A549 (cell line): ENCODE data around the gene GPX3. TPM values are rescaled to one million over a fixed set of nuclear protein-coding genes. Genes with fewer than 3 reads are reported as not detected.

Experiments used
- ATAC-seq, 2 experiments: fragments of 200-7000 bp in 1 of 2; fragments of >200 bp in 1 of 2; cut with Nextera tagmentation in 1 of 2; cut with Tn5 transposase in 1 of 2; 3 replicates each; pipeline versions ENCODE4 v1.8.0 to v1.9.1; 2018 to 2020; ENCODE audit warnings: mild to moderate bottlenecking in 1 of 2, moderate library complexity in 1 of 2
- CTCF ChIA-PET: fragments of 300-600 bp; sonication (Branson Sonifier 250); formaldehyde crosslinking; extraction: SDS; loops from one replicate; lab custom pipeline; 2021; ENCODE audit warnings: antibody characterized with exemption, inconsistent platforms; lab: Yijun Ruan, JAX
- POLR2A ChIA-PET: fragments of 350-600 bp; formaldehyde crosslinking; extraction: SDS; loops from one replicate; lab custom pipeline; 2021; ENCODE audit warnings: antibody characterized with exemption, inconsistent platforms; lab: Yijun Ruan, JAX
- DNase-seq, 2 experiments: peaks; one replicate each; pipeline versions ENCODE4 v3.0.0 to v3.0.0-alpha.2; 2011 to 2016; ENCODE audit warnings: low read depth in 1 of 2, low spot score in 1 of 2
- FAIRE-seq: peaks from 2 replicates; lab custom pipeline; 2011; peaks lifted over from hg19 to GRCh38; lab: Jason Lieb, UNC
- H3K27ac ChIP-seq, 2 experiments: fragments of >200 bp; sonication (Bioruptor Twin); formaldehyde crosslinking; 3 replicates each; pipeline ENCODE4 v1.5.1; 2016 to 2017
- H3K4me1 ChIP-seq: fragments of >200 bp; sonication (Bioruptor Twin); formaldehyde crosslinking; 3 replicates; pipeline ENCODE4 v1.6.1; 2016
- H3K4me2 ChIP-seq: fragments of >200 bp; sonication (Bioruptor Twin); formaldehyde crosslinking; 3 replicates; pipeline ENCODE4 v1.6.1; 2016
- H3K4me3 ChIP-seq: fragments of >200 bp; sonication (Bioruptor Twin); formaldehyde crosslinking; 3 replicates; pipeline ENCODE4 v1.5.1; 2016
- H3K9me3 ChIP-seq: fragments of >200 bp; sonication (Bioruptor Twin); formaldehyde crosslinking; 3 replicates; pipeline ENCODE4 v1.6.1; 2016
- BHLHE40 ChIP-seq: IDR thresholded peaks from 2 replicates; pipeline ENCODE4 v1.6.1; 2012; ENCODE audit warnings: low read depth, low read length, inconsistent platforms
- CBX2 ChIP-seq: fragments of 200-600 bp; sonication (generic); IDR thresholded peaks from 2 replicates; pipeline ENCODE4 v1.6.1; 2016; ENCODE audit warnings: low read depth, mild to moderate bottlenecking, borderline replicate concordance
- CHD2 ChIP-seq: fragments of 150-350 bp; IDR thresholded peaks from 2 replicates; pipeline ENCODE4 v1.6.1; 2014; ENCODE audit warnings: low read length; ENCODE audit not compliant: partially characterized antibody
- CHD4 ChIP-seq: fragments of 200-600 bp; sonication (generic); IDR thresholded peaks from 2 replicates; pipeline ENCODE4 v1.6.1; 2016; ENCODE audit warnings: antibody characterized with exemption, mild to moderate bottlenecking, borderline replicate concordance
- E2F6 ChIP-seq: IDR thresholded peaks from 2 replicates; pipeline ENCODE4 v1.6.1; 2012; ENCODE audit warnings: low read depth, borderline replicate concordance
- EHMT2 ChIP-seq: fragments of 200-600 bp; sonication (generic); IDR thresholded peaks from 2 replicates; pipeline ENCODE4 v1.6.1; 2016; ENCODE audit warnings: antibody characterized with exemption, low read depth, mild to moderate bottlenecking, moderate library complexity
- ELK1 ChIP-seq: fragments of 150-350 bp; IDR thresholded peaks from 2 replicates; pipeline ENCODE4 v1.6.1; 2014; ENCODE audit warnings: low read depth, mild to moderate bottlenecking, low read length
- EP300 ChIP-seq, 2 experiments: fragments of >200 bp; sonication (Bioruptor Twin); formaldehyde crosslinking; IDR thresholded peaks; 2 replicates in 1 of 2; 3 replicates in 1 of 2; pipeline ENCODE4 v1.6.1; 2016 to 2017
- FOSL2 ChIP-seq, 2 experiments: fragments of 450-650 bp in 1 of 2; fragments of >200 bp in 1 of 2; sonication (Bioruptor Twin) in 1 of 2; formaldehyde crosslinking; IDR thresholded peaks; 2 replicates each; pipeline versions ENCODE4 v1.5.0 to v1.6.1; 2016 to 2020; ENCODE audit warnings: mild to moderate bottlenecking in 1 of 2, moderate library complexity in 1 of 2
- FOXS1 ChIP-seq: fragments of 250-450 bp; sonication (Bioruptor Pico); IDR thresholded peaks from 2 replicates; pipeline ENCODE4 v1.5.0; 2020; ENCODE audit warnings: mild to moderate bottlenecking, moderate library complexity
- HDAC2 ChIP-seq: fragments of 200-600 bp; sonication (generic); IDR thresholded peaks from 2 replicates; pipeline ENCODE4 v1.6.1; 2016
- HMGXB4 ChIP-seq: fragments of 250-450 bp; sonication (Bioruptor Pico); IDR thresholded peaks from 2 replicates; pipeline ENCODE4 v1.5.0; 2021; ENCODE audit warnings: mild to moderate bottlenecking, moderate library complexity, borderline replicate concordance
- HOXA7 ChIP-seq: fragments of 250-450 bp; sonication (Bioruptor Pico); IDR thresholded peaks from 2 replicates; pipeline ENCODE4 v1.5.0; 2020; ENCODE audit warnings: mild to moderate bottlenecking, moderate library complexity
- HOXB5 ChIP-seq: fragments of 250-450 bp; sonication (Bioruptor Pico); IDR thresholded peaks from 2 replicates; pipeline ENCODE4 v1.5.0; 2020; ENCODE audit warnings: mild to moderate bottlenecking, moderate library complexity
- JUN ChIP-seq, 2 experiments: fragments of >200 bp; sonication (Bioruptor Twin); formaldehyde crosslinking; IDR thresholded peaks; 2 replicates in 1 of 2; 3 replicates in 1 of 2; pipeline ENCODE4 v1.6.1; 2016 to 2017
- JUNB ChIP-seq: fragments of >200 bp; sonication (Bioruptor Twin); formaldehyde crosslinking; IDR thresholded peaks from 2 replicates; pipeline ENCODE4 v1.6.1; 2016
- KDM1A ChIP-seq: fragments of 200-600 bp; sonication (generic); IDR thresholded peaks from 2 replicates; pipeline ENCODE4 v1.6.1; 2016; ENCODE audit warnings: low read depth, mild to moderate bottlenecking
- KDM5A ChIP-seq: fragments of 200-600 bp; sonication (generic); IDR thresholded peaks from 2 replicates; pipeline ENCODE4 v1.6.1; 2016; ENCODE audit warnings: antibody characterized with exemption, mild to moderate bottlenecking
- MAX ChIP-seq: IDR thresholded peaks from 2 replicates; pipeline ENCODE4 v1.6.1; 2012
- MYC ChIP-seq: IDR thresholded peaks from 2 replicates; pipeline ENCODE4 v1.6.1; 2012; ENCODE audit warnings: mild to moderate bottlenecking, inconsistent platforms, low read length, improper control_type of control experiment, borderline replicate concordance
- NFE2L2 ChIP-seq: fragments of 150-350 bp; conservative IDR thresholded peaks from 2 replicates; pipeline ENCODE4 v1.6.1; 2014; ENCODE audit warnings: low read length
- NR3C1 ChIP-seq: fragments of >200 bp; sonication (Bioruptor Twin); formaldehyde crosslinking; IDR thresholded peaks from 3 replicates; pipeline ENCODE4 v1.6.1; 2017
- POLR2A ChIP-seq: IDR thresholded peaks from 2 replicates; pipeline ENCODE4 v1.6.1; 2012; ENCODE audit warnings: mild to moderate bottlenecking, low read length
- POLR2AphosphoS2 ChIP-seq: conservative IDR thresholded peaks from 2 replicates; pipeline ENCODE4 v1.6.1; 2012; ENCODE audit warnings: low read length, improper control_type of control experiment, inconsistent platforms
- RARB ChIP-seq: fragments of 250-450 bp; sonication (Bioruptor Pico); IDR thresholded peaks from 2 replicates; pipeline ENCODE4 v1.8.0; 2021; ENCODE audit warnings: mild to moderate bottlenecking, moderate library complexity
- SMC3 ChIP-seq: fragments of >200 bp; sonication (Bioruptor Twin); formaldehyde crosslinking; IDR thresholded peaks from 3 replicates; pipeline ENCODE4 v1.6.1; 2018; ENCODE audit warnings: inconsistent platforms
- SREBF2 ChIP-seq: fragments of 450-650 bp; IDR thresholded peaks from 2 replicates; pipeline ENCODE4 v1.6.1; 2014; ENCODE audit warnings: mild to moderate bottlenecking, moderate library complexity
- USF2 ChIP-seq: fragments of 450-650 bp; IDR thresholded peaks from 2 replicates; pipeline ENCODE4 v1.6.1; 2014; ENCODE audit warnings: antibody characterized with exemption
- ZNF302 ChIP-seq: fragments of 250-450 bp; sonication (Bioruptor Pico); IDR thresholded peaks from 2 replicates; pipeline ENCODE4 v1.9.0; 2021; ENCODE audit warnings: inconsistent platforms, mild to moderate bottlenecking, moderate library complexity
- WGBS: methylation state at CpG from one replicate; pipeline ENCODE4 v1.1.6; 2017; ENCODE audit errors: missing lambda C conversion rate; 5-methylcytosine and 5-hydroxymethylcytosine counted together
- polyA plus RNA-seq, 4 experiments: library from polyadenylated mRNA; depleted of rRNA in 3 of 4; stranded (reverse); fragments of >200 nt; fragmentation: RNase III in 1 of 4; extraction: RNeasy Plus Mini Kit Qiagen cat#74134 plus additional on column Dnase treatment in 1 of 4; gene quantifications; 2 replicates in 3 of 4; 3 replicates in 1 of 4; pipeline ENCODE4 v1.2.3, GENCODE V29; 2011 to 2017

GPX3 gene
- polyA plus RNA-seq, 2 of the 4 experiments (the other 2 are of a cell fraction): 16.2 to 26.4 TPM

- TF ChIP-seq E2F6 (no peak), RARB (CRISPR knock-in tag) (no peak), ZNF302 (no peak), CBX2 (no peak), MYC (no peak), FOSL2 (IDR thresholded peaks at IDR 0.05) (no peak), FOSL2 (CRISPR knock-in tag; IDR thresholded peaks at IDR 0.05) (no peak), KDM1A (no peak), HOXA7 (CRISPR knock-in tag) (no peak), NFE2L2 (no peak), JUNB (no peak)
These were observed 34.3 kb downstream of the GPX3 start (continued) for GRCh38 chr5:151054709-151055108.

- ChIA-PET CTCF (interaction anchor here (1.6 to 13.9 kb wide), 5 partner anchors 11 to 109 kb away, joined by 5 to 704 read pairs (median 151); partner anchors contain the start of gene TNIP1), POLR2A (no interaction called here)
- ATAC-seq (no peak), FAIRE-seq (no peak), DNase-seq (no peak)
- Histone ChIP-seq H3K4me2 (no peak overlapping the region), H3K4me1 (peaks cover 26% of the 10 kb centered on the region), H3K4me3 (no peak overlapping the region), H3K27ac (no peak overlapping the region; a peak in 1 of 6 replicates), H3K9me3 (no peaks in the 10 kb centered on the region)
- 93% methylated on average over 6 of the region's 6 CpGs for WGBS
- TF ChIP-seq SREBF2: no peak
- TF ChIP-seq POLR2A: no peak
- TF ChIP-seq NFE2L2: no peak
- no peak for TF ChIP-seq ZNF302
- no peak for TF ChIP-seq USF2
- TF ChIP-seq HOXB5: no peak
- no peak for TF ChIP-seq FOXS1 (CRISPR knock-in tag)
- no peak for TF ChIP-seq CHD4
- no peak for TF ChIP-seq NR3C1
- TF ChIP-seq BHLHE40: no peak
- TF ChIP-seq MAX: no peak
- no peak for TF ChIP-seq MYC
These were observed 34.9 kb downstream of the GPX3 start for GRCh38 chr5:151055336-151055735.

DNA sequence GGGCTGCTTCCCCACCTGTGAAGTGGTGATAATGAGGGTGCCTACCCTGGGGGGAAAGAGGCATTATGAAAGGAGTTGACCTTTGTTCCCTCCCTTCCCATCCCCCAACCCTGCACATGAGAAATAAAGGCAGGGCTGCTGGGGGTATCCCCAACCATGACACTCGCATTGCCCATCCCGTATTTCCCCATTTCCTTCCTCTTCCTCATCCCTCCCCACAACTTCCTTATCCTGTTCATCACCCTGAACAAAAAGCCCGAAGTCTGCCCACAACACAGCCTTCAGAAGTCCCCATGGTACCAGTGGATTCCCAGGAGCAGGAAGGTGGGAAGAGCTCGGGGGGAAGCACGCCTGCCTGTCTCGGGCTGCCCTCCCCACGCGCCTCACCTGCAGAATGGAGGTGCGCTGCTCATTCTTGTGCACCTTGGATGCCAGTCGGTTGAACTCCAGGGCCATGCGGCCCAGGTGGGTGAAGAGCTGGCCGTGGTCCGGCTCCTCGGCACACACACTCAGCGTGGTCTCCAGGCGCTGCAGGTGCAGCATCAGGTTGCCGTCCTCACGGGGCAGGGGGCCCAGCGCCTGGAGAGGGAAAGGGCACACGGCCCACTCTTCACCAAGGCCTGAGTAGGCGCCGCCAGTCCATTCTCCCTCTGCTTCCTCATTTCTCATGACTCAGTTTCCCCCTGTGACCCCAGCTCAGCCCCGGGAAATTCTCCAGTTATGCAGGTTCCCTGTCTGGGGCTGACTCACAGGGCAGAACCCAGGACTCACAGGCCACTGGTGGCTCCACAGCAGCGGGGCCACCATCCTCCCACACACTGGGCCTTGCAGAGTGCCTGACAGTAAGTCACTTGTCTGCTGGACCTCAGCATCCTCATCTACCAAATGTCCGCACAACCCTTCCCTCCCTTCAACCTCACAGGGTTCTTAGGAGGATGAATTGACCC lies 36.3 kb downstream of the GPX3 start:
- CTCF ChIA-PET: interaction anchor here (0.9 to 13.9 kb wide), 4 partner anchors 9 to 62 kb away, joined by 3 to 704 read pairs (median 5); no protein-coding TSS in a partner anchor
- POLR2A ChIA-PET: no interaction called here
- no peak for FAIRE-seq
- H3K4me3 ChIP-seq: no peak overlapping the region
- H3K9me3 ChIP-seq: no peaks in the 10 kb centered on the region
- H3K27ac ChIP-seq: no peak overlapping the region
- peaks cover 29% of the 10 kb centered on the region for H3K4me1 ChIP-seq
- no peak for ATAC-seq
- no peak for DNase-seq
- H3K4me2 ChIP-seq: no peak overlapping the region
- 94% methylated on average over 24 of the region's 25 CpGs for WGBS
- no peak for TF ChIP-seq POLR2AphosphoS2
- TF ChIP-seq ELK1: no peak
- TF ChIP-seq JUN (IDR thresholded peaks at IDR 0.05): no peak
- no peak for TF ChIP-seq KDM5A
- no peak for TF ChIP-seq BHLHE40
- no peak for TF ChIP-seq HDAC2
- no peak for TF ChIP-seq NFE2L2
- no peak for TF ChIP-seq HMGXB4 (CRISPR knock-in tag)
- TF ChIP-seq EP300 (IDR thresholded peaks at IDR 0.05): no peak
- no peak for TF ChIP-seq CHD2
- TF ChIP-seq EHMT2: no peak
- TF ChIP-seq HOXB5: no peak
- TF ChIP-seq SREBF2: no peak
- TF ChIP-seq SMC3: no peak
- no peak for TF ChIP-seq HOXA7 (CRISPR knock-in tag)
- no peak for TF ChIP-seq MYC
